Gastroesophageal sphincter (tissue), 4 donors: ENCODE data around the gene GPHA2. TPM values are rescaled to one million over a fixed set of nuclear protein-coding genes. Genes with fewer than 3 reads are reported as not detected.
A peak's percentile ranks its signal among the peaks of the same experiment; 100 is the strongest.

Source experiments
- ATAC-seq: fragments of 150-250 bp; one replicate; pipeline ENCODE4 v1.9.1; 2016; ENCODE audit warnings: mild to moderate bottlenecking, moderate library complexity
- H3K27ac ChIP-seq, 4 donors: fragments of 200-600 bp; sonication (generic) in 3 of 4; 1 replicate in 3 of 4; 2 replicates in 1 of 4; pipeline ENCODE4 v1.5.1; 2016 to 2019
- H3K27me3 ChIP-seq: fragments of 200-600 bp; sonication (generic); one replicate; pipeline ENCODE4 v1.5.1; 2019
- H3K36me3 ChIP-seq, 2 donors: fragments of 200-600 bp; sonication (generic); one replicate each; pipeline ENCODE4 v1.5.1; 2019; ENCODE audit warnings: control low read depth in 1 of 2
- H3K4me1 ChIP-seq, 3 donors: fragments of 200-600 bp; sonication (generic); 1 replicate in 2 of 3; 2 replicates in 1 of 3; pipeline ENCODE4 v1.5.1; 2016 to 2019; ENCODE audit warnings: control low read depth in 2 of 3
- H3K4me3 ChIP-seq, 2 donors: fragments of 200-600 bp; sonication (generic); one replicate each; pipeline ENCODE4 v1.5.1; 2019; ENCODE audit warnings: mild to moderate bottlenecking in 1 of 2, moderate library complexity in 1 of 2
- H3K9me3 ChIP-seq, 3 donors: fragments of 200-600 bp; sonication (generic); one replicate each; pipeline ENCODE4 v1.5.1; 2017 to 2019; ENCODE audit warnings: control low read depth in 2 of 3
- CTCF ChIP-seq, 4 experiments: fragments of 200-600 bp in 2 of 4; fragments of 450-650 bp in 2 of 4; sonication (generic) in 1 of 4; IDR thresholded peaks; one replicate each; pipeline ENCODE4 v1.5.1; 2017 to 2019; ENCODE audit warnings: antibody characterized with exemption in 4 of 4, mild to moderate bottlenecking in 2 of 4, moderate library complexity in 2 of 4
- EP300 ChIP-seq: sonication (generic); formaldehyde crosslinking; IDR thresholded peaks from one replicate; pipeline ENCODE4 v1.6.1; 2017; ENCODE audit warnings: antibody characterized with exemption, mild to moderate bottlenecking
- POLR2A ChIP-seq, 2 donors: fragments of 450-650 bp; IDR thresholded peaks; one replicate each; pipeline ENCODE4 v1.6.1; 2017; ENCODE audit warnings: antibody characterized with exemption in 2 of 2, mild to moderate bottlenecking in 2 of 2, moderate library complexity in 1 of 2
- POLR2AphosphoS5 ChIP-seq: sonication (generic); formaldehyde crosslinking; IDR thresholded peaks from one replicate; pipeline ENCODE4 v1.6.1; 2017; ENCODE audit warnings: antibody characterized with exemption
- WGBS, 2 donors: methylation state at CpG; one replicate each; pipeline ENCODE4 v1.1.5; 2018; ENCODE audit warnings: low coverage in 1 of 2; 5-methylcytosine and 5-hydroxymethylcytosine counted together
- total RNA-seq, 4 donors: library from RNA; depleted of rRNA; stranded (reverse); fragments of >200 nt; gene quantifications; one replicate each; pipeline ENCODE4 v1.1.0, GENCODE V29; 2016

Gene GPHA2
- total RNA-seq, 4 donors from 2014 or later = not detected

GRCh38 chr11:64891880-64892279 is 43.8 kb downstream of the GPHA2 start:
- no peak for ATAC-seq
- 83 to 91% methylated on average over 4 of the region's 5 CpGs for WGBS, 2 donors
- Histone ChIP-seq H3K4me3 (no peak overlapping the region), H3K9me3 (no peaks in the 10 kb centered on the region), H3K27me3 (no peaks in the 10 kb centered on the region), H3K27ac (no peak overlapping the region), H3K4me1 (peaks cover 0 to 29% (median 15%) of the 10 kb centered on the region in 3 donors), H3K36me3 (peaks cover 0 to 25% of the 10 kb centered on the region in 2 donors)
- TF ChIP-seq EP300 (no peak), POLR2A (IDR thresholded peaks at IDR 0.05) (no peak), POLR2AphosphoS5 (no peak), CTCF (IDR thresholded peaks at IDR 0.05) (no peak)

GRCh38 chr11:64891215-64891848 is 44.4 kb downstream of the GPHA2 start:
- H3K9me3 ChIP-seq = no peaks in the 10 kb centered on the region
- no peak for ATAC-seq
- no peak overlapping the region for H3K4me3 ChIP-seq
- H3K36me3 ChIP-seq = peaks cover 0 to 20% of the 10 kb centered on the region in 2 donors
- WGBS, 2 donors = 100% methylated on average over 4 of the region's 25 CpGs; no CpG with 5 or more reads in 1 of the 2 donors
- no peak overlapping the region for H3K27ac ChIP-seq
- H3K4me1 ChIP-seq = peaks cover 0 to 29% (median 15%) of the 10 kb centered on the region in 3 donors
- no peaks in the 10 kb centered on the region for H3K27me3 ChIP-seq
- TF ChIP-seq POLR2AphosphoS5 (no peak), CTCF (IDR thresholded peaks at IDR 0.05) (no peak), POLR2A (IDR thresholded peaks at IDR 0.05) (no peak), EP300 (no peak)

- 92 to 100% methylated on average over 2 to 3 of the region's 7 CpGs for WGBS, 2 donors
- H3K27ac ChIP-seq = no peak overlapping the region
- no peak overlapping the region for H3K4me3 ChIP-seq
- no peaks in the 10 kb centered on the region for H3K9me3 ChIP-seq
- H3K36me3 ChIP-seq = peaks cover 0 to 12% of the 10 kb centered on the region in 2 donors
- no peak for ATAC-seq
- H3K27me3 ChIP-seq = no peaks in the 10 kb centered on the region
- H3K4me1 ChIP-seq = peaks cover 0 to 29% (median 15%) of the 10 kb centered on the region in 3 donors
- TF ChIP-seq EP300 (no peak), CTCF (IDR thresholded peaks at IDR 0.05) (no peak)
These were observed 45.2 kb downstream of the GPHA2 start for GRCh38 chr11:64890522-64890939.

GRCh38 chr11:64888729-64889511 is 46.8 kb downstream of the GPHA2 start:
- no peaks in the 10 kb centered on the region for H3K36me3 ChIP-seq
- peaks cover 0 to 22% (median 12%) of the 10 kb centered on the region in 3 donors for H3K4me1 ChIP-seq
- ATAC-seq = no peak
- 80 to 83% methylated on average over 6 to 7 of the region's 9 CpGs for WGBS, 2 donors
- peak overlapping the region in 1 of 4 donors; percentile 83 for H3K27ac ChIP-seq
- TF ChIP-seq POLR2AphosphoS5 (no peak), EP300 (no peak), CTCF (IDR thresholded peaks at IDR 0.05) (no peak), POLR2A (IDR thresholded peaks at IDR 0.05) (no peak)
- no peaks in the 10 kb centered on the region for H3K27me3 ChIP-seq
- H3K4me3 ChIP-seq = no peak overlapping the region
- H3K9me3 ChIP-seq = no peaks in the 10 kb centered on the region

- H3K9me3 ChIP-seq = no peaks in the 10 kb centered on the region
- H3K4me1 ChIP-seq = peaks cover 0 to 17% (median 10%) of the 10 kb centered on the region in 3 donors
- H3K4me3 ChIP-seq = peak overlapping the region in 1 of 2 donors; percentile 34
- no peak for TF ChIP-seq POLR2A (IDR thresholded peaks at IDR 0.05)
- TF ChIP-seq POLR2AphosphoS5 = no peak
- TF ChIP-seq CTCF (IDR thresholded peaks at IDR 0.05) = no peak
- no peak for TF ChIP-seq EP300
- WGBS, 2 donors = 17 to 40% methylated on average over 1 of the region's 8 CpGs
- peak overlapping the region in 2 of 4 donors; percentile 82 to 83 for H3K27ac ChIP-seq
- ATAC-seq = no peak
- no peaks in the 10 kb centered on the region for H3K36me3 ChIP-seq
- no peaks in the 10 kb centered on the region for H3K27me3 ChIP-seq
These were observed 47.3 kb downstream of the GPHA2 start for GRCh38 chr11:64888406-64888728.
